Endothelial cell of hepatic sinusoid (primary cell): ENCODE results near the gene NDUFAB1.
"Not testable (repeated sequence)": the region's sequence is repeated elsewhere in the genome, so short reads cannot be mapped to it uniquely, and the experiment has no call there.

Experiments used
- in situ Hi-C: cut with HindIII; loops from 2 replicates; pipeline ENCODE4 v1.10.0; 2017; ENCODE audit warnings: low sequenced_read_pairs

Gene NDUFAB1

DNA sequence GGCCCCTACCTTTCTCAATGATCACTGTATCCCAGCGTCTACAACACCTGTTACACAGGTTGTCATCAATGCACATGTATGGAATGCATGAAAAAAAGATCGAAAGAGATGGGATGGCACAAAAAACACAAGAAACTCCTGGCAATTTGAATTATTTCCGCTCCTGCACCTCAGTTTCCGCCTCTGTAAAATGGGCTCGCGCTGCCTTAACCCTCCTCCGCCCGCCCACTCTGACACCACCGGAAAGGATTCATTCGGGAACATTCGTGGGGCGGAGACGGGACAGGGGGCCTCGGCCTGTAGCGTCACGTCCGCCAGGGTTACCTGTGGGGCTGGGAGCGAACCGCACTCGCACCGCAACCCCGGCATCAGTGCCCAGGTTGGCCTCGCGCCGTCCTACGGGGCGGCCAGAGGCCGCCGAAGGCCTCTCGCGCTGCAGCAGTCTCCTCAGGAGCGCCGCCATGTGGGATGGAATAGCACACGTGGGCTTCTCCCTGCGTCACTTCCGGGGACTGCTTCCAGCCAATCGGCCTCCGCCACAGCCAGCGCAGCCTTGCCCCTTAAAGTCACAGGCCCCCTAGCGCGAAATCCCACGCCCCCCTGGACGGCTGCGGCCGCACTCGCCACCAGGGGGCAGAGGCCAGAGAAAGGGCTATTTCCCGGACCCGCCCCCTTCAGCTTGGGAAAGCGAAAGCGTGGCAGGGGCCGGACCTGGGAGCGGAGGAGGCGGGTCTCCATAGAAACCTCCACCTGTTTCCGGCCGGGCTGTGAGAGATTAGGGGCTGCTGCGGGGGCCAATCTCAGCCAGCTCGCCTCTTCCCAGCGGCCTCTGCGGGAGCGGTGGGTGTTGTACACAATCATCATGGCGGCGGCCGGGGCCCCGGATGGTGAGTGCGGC, 39.0 kb downstream of the NDUFAB1 start, which contains the start of the genes EARS2 and UBFD1:
Gene EARS2, minus strand, starts transcription at position 470 of the 898 bp plus-strand sequence. Its CDS starts 7 bp downstream, at position 463.
Gene UBFD1, plus strand, starts transcription at position 847 of the 898 bp plus-strand sequence. Its CDS starts 16 bp downstream, at position 863.
- in situ Hi-C loops, result no loop called here

DNA sequence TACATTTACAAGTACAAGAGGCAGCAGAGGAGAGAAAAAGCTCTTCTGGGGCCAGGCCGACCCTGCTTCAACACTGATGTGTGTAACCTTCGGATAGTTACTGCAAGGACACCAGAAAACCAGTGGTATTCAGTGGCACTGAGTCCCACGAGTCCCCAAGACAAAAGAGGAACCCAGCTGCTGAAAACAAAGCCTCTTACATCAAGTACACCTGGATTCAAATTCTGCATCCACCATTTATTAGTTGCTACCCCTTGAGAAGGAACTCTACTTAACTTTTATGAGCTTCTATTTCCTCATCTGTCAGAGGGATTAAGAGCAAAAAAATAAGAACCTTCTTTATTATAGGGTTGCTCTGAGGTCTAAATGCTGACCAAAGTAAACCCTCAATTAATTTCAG, 41.6 kb downstream of the NDUFAB1 start:
- in situ Hi-C loops, result no loop called here

DNA sequence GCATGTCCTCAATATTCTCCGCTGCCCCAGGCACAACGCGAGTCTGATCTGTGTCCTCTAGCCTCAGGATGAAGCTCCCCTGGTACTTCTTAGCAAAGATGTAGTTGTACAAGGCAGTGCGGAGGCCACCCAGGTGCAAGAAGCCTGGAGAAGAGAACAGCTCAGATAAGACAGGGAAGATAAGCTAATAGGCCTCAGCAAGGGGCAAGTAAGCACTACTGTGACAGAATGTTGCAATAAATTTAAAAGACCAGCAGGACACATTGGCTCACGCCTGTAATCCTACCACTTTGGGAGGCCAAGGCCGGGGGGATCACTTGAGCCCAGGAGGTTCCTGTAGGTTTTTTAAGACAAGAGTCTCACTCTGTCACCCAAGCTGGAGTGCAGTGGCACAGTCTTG, 44.0 kb downstream of the NDUFAB1 start:
- in situ Hi-C loops, result no loop called here

DNA sequence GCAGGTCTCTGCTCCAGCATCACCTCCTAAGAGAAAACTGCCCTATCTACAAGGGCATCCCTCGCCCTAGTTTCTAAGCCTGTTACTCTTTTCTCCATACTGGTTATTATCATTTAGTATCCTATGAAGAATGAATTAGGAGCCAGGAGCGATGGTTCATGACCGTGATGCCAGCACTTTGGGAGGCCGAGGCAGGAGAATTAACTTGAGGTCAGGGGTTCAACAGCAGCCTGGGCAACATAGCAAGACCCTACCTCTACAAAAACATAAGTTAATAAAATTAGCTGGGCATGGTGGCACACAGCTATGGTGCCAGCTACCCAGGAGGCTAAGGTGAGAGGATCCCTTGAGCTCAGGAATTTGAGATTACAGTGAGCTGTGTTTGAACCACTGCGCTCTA, 46.2 kb downstream of the NDUFAB1 start:
- in situ Hi-C loops, result no loop called here

DNA sequence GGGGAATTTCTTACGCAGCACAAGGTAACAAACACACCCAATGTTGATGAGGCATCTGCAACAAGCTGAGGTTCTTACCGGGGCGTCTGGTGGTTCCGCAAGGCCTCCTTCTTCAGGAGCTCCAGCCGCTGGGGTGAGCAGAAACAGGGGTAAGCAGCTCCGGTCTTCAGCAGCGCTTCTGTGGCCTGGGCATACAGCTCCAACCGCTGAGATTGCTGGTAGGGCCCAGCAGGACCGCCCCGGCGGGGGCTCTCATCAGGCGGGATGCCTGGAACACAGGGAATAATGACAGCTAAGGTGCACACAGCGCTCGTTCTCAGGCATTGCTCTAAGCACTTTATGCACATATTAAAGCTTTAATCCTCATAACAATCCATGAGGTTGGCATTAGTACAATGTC, 51.7 kb downstream of the NDUFAB1 start:
- in situ Hi-C loops, result no loop called here

DNA sequence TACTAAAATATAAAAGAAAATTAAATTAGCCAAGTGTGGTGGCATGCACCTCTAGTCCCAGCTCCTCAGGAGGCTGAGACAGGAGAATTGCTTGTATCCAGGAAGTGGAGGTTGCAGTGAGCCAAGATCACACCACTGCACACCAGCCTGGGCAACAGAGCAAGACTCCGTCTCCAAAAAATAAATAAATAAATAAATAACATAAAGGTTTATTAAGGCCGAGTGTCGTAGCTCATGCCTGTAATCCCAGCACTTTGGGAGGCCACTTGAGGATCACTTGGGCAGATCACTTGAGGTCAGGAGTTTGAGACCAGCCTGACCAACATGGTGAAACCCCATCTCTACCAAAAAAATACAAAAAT, 55.3 kb downstream of the NDUFAB1 start:
- in situ Hi-C loops, result not testable (repeated sequence)

DNA sequence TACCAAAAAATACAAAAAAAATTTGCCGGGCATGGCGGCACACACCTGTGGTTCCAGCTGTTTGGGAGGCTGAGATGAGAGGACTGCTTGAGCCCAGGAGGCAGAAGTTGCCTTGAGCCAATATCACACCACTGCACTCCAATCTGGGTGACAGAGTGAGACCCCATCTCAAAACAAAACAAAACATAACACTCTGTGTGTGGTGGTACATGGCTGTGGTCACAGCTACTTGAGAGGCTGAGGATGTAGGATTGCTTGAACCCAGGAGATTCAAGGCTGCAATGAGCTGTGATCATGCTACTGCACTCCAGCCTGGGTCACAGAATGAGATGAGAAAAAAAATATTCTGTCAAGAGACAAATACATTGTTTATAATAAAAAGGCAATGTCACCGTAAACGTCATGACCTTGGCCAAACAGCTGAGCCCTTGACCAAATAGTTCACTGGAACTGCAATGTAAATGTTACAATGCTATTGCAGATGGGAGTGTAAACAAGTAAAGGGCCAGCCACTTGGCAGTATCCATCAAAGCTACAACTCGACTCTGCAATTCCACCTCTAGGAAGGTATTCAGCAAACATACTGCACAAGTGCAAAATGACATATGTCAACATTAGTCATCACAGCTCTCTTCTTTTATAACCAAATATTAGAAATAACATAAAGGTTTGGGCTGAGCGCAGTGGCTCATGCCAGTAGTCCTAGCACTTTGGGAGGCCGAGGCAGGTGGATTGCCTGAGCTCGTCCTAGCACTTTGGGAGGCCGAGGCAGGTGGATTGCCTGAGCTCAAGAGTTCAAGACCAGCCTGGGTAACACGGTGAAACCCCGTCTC, 55.9 kb downstream of the NDUFAB1 start:
- in situ Hi-C loops, result no loop called here

DNA sequence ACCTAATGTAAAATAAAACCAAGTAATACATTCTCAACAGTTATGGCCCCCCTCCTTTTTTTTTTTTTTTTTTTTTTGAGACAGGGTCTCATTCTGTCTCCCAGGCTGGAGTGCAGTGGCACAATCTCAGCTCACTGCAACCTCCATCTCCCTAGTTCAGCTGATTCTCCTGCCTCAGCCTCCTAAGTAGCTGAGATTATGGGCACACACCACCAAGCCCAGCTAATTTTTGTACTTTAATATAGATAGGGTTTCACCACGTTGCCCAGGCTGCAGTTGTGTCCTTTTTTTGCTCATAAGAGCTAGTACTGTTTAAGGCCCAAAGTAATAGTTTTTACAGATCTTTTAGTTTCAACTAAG, 57.2 kb downstream of the NDUFAB1 start:
- in situ Hi-C loops, result no loop called here

DNA sequence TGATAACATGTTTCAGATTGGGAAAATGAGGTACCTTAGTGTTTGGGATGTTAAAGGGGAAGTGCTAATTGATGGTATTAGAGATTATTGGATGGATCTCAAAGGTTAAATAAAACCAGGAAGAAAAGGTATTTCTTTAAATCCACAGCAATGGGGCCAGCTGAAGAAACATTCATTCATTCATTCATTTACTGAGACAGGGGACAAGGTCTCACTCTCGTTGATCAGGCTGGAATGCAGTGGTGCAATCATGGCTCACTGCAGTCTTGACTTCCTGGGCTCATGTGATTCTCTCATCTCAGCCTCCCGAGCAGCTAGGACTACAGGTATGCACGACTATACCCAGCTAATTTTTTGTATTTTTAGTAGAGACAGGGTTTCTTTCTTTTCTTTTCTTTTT, 58.7 kb downstream of the NDUFAB1 start:
- in situ Hi-C loops, result no loop called here

DNA sequence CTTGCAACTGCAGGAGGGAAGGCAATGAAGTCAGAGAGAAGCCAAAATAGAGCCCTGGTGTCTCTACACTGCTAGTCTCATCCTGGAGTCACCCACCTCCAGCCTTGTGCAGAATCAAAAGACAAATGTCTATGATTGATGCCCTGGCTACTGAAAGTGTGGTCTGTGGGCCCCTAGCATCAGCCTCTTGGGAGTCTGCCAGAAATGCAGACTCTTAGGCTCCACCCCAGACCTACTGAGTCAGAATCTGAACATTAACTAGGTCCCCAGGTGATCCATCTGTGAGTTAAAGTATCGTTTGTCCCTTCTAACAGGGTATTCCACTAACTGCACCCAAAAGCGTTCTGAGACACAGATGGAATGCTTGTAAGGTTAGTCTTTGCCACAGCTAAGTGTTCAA, 60.2 kb downstream of the NDUFAB1 start:
- in situ Hi-C loops, result no loop called here

DNA sequence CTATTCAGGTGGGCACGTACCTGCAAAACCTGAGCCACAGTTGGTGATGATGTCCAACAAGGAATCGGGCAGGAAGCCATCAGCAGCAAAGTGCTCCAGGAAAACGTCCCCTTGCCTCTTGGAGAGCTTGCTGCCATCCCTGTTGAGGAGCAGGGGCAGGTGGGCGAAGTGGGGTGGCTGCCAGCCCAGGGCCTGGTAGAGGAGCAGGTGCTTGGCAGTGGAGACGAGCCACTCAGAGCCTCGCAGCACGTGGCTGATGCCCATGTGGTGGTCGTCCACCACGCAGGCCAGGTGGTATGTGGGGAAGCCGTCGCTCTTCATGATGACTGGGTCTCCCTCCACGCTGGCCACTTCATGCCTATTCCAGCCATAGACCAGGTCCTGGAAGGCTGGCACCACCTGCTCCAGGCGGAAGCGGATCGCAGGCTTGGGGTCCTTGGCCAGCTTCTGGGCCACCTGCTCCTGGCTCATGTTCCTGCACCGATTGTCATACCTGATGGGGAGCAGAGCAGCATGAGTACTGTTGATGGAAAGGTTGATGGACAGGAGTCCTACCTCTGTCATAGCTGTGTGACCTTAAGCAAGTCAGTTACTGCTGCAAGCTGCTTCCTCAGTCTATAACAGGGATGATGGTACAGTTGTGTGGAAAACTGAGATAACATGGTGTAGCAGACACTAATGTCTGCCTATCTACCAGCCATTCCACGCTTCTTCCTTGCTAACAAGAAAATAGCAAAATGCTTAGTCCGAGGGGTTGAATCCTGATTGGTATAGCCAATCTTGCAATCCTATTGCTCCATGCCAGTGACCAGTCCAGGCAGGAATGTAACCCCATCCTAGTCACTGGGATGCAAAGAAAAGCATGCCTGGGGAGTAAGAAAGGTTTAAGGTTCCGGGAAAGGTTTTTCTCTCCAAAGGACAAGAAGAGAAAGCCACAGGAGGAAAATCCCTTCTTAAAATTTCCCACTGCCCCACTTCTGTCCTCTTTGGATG, 61.0 kb downstream of the NDUFAB1 start:
- in situ Hi-C loops, result no loop called here

DNA sequence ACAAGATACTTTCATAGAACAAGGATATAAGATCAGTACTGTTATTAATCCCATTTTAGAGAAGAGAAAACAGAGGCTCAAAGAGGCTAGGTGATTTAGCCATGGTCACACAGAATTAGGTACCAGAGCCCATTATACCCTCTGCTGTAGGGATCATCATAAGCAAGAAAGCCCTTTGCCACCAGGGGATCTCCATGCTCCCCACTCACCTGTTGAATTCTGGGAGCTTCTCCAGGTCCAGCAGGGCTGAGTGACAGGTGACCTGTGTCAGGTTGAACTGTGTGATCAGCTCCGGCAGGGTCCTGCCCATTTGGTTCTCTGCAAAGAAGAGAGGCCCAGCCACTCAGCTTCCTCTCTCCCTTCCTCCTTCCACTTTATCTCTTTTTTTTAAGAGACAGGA, 63.7 kb downstream of the NDUFAB1 start:
- in situ Hi-C loops, result no loop called here
